ENCODE results near the gene FBXO2.

DNA sequence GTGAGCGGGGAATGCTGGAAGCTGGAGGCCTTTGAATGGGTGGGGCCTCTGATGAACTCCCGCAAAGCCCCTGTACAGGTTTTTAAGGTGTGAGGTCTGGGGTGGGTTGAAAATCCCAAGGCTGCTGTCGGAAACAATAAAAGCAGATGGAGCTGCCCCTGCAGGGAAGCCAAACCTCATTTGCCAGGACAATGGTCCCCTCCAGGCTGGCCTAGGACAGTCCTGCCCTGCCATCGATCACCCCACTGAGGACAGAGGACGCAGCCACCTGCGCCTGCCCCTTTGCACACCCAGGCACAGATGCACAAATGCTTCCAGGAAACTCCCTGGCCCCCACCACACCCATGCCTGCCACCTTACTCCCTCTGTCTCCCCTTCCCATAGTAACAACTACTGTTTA lies 41.6 kb upstream of the FBXO2 start:
- TF ChIP-seq, protein P1, sequence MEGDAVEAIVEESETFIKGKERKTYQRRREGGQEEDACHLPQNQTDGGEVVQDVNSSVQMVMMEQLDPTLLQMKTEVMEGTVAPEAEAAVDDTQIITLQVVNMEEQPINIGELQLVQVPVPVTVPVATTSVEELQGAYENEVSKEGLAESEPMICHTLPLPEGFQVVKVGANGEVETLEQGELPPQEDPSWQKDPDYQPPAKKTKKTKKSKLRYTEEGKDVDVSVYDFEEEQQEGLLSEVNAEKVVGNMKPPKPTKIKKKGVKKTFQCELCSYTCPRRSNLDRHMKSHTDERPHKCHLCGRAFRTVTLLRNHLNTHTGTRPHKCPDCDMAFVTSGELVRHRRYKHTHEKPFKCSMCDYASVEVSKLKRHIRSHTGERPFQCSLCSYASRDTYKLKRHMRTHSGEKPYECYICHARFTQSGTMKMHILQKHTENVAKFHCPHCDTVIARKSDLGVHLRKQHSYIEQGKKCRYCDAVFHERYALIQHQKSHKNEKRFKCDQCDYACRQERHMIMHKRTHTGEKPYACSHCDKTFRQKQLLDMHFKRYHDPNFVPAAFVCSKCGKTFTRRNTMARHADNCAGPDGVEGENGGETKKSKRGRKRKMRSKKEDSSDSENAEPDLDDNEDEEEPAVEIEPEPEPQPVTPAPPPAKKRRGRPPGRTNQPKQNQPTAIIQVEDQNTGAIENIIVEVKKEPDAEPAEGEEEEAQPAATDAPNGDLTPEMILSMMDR (IDR thresholded peaks at IDR 0.05): no peak
- no peak for TF ChIP-seq POLR2A (IDR thresholded peaks at IDR 0.05)
